AG09309 (cell line): Measurements from ENCODE around the gene DCAF5.

Experiments
- DNase-seq: peaks from one replicate; pipeline ENCODE4 v3.0.0-alpha.2; 2010; ENCODE audit warnings: low read depth
- H3K4me3 ChIP-seq: 2 replicates; pipeline ENCODE4 v1.5.1; 2011; ENCODE audit warnings: mild to moderate bottlenecking, low read depth, low read length, moderate library complexity; ENCODE audit not compliant: control insufficient read depth
- TF ChIP-seq, protein P1 (sequence below): IDR thresholded peaks from 2 replicates; pipeline ENCODE4 v1.5.1; 2011; ENCODE audit warnings: mild to moderate bottlenecking, low read depth, low read length, inconsistent platforms; ENCODE audit not compliant: insufficient read depth, control insufficient read depth; ENCODE audit errors: missing control alignments

Gene DCAF5

DNA sequence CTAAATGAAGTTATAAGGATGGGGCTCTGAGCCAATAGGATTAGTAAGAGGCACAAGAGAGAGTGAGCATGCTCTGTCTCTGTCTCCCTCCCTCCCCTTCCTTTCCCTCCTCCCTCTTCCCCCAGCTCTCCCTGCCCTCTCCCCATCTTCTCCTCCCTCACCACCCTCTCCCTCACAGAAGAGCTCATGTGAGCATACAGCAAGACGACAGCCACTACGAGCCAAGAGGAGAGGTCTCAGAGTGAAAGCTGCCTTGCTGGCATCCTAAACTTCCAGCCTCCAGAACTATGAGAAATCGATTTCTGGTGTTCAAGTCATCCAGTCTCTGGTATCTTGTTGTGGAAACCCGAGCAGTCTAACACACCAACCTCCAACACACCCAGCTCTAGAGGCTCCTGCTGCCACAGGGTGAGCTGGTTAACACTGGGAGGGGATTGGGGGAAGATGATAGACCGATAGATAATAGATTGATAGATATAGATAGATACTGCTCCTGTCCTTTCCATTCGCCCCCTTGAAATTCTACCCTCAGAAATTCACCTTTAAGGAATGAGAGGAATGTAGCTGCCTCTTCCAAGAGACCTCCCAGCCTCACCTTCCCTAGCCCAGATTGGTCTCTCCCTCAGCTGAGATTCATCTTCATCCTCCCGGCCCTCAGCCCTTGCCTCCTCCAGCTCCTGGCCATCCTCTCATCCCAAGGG lies 148.0 kb downstream of the DCAF5 start:
- H3K4me3 ChIP-seq, result no peak overlapping the region
- TF ChIP-seq, protein P1, sequence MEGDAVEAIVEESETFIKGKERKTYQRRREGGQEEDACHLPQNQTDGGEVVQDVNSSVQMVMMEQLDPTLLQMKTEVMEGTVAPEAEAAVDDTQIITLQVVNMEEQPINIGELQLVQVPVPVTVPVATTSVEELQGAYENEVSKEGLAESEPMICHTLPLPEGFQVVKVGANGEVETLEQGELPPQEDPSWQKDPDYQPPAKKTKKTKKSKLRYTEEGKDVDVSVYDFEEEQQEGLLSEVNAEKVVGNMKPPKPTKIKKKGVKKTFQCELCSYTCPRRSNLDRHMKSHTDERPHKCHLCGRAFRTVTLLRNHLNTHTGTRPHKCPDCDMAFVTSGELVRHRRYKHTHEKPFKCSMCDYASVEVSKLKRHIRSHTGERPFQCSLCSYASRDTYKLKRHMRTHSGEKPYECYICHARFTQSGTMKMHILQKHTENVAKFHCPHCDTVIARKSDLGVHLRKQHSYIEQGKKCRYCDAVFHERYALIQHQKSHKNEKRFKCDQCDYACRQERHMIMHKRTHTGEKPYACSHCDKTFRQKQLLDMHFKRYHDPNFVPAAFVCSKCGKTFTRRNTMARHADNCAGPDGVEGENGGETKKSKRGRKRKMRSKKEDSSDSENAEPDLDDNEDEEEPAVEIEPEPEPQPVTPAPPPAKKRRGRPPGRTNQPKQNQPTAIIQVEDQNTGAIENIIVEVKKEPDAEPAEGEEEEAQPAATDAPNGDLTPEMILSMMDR, result no peak
- no peak for DNase-seq

DNA sequence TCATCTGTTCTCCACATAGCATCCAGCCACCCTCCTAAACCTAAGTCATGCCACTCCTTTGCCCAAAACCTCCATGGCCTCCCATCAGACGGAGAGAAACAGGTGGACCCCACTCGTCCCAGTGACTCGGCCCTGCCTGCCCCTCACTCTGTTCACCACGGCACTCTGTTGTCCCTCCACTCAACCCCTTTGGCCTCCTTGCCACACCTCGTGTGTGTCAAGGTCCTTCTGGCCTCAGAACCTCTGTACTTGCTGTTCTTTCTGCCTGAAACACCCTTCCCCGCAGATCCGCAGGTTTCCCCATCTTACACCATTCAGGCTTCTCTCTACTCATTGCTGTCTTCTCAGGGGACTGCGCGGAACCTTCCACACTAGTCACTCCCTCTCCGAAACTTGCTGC lies 149.3 kb downstream of the DCAF5 start:
- TF ChIP-seq, protein P1, result no peak
- DNase-seq, result no peak
- H3K4me3 ChIP-seq, result no peak overlapping the region

DNA sequence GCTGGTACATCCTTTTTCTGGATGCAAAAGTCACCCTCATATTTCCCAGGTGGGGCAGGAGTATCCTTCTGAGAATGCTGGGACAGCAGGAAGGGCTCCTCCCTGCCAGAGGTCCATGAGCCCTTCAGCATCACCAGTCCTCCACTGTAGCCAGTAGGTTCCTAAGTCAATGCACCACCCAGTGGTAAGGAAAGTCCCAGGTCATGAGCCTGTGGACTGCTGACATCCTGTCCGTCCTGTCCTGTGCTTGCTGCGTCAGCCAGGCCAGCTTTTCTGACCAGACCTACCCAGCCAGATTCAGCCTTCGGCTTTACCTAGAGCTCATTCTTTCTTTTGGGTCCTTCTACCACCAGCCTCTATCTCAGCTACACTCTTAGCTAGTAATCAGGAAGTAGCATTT lies 150.8 kb downstream of the DCAF5 start:
- TF ChIP-seq, protein P1, result no peak
- DNase-seq, result no peak
- H3K4me3 ChIP-seq, result no peak overlapping the region

DNA sequence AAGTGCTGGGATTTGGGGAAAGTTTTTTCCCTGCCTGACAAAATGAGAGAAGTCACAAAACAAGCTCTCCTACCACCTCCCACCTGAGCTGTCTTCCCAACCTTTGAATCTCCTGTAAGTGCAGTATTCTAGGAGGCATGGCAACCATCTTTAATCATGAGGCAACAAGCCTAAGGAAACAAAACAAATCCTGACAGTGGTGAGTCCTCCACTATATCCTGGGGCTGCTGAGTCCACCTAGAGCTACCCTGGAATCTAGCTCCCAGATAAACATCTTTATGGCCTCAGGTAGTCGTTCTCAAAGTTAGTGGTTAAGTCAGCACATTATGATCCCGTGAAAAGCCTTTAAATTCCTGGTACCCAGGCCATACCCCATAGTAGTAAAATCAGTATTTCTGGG lies 151.5 kb downstream of the DCAF5 start:
- TF ChIP-seq, protein P1, result no peak
- DNase-seq, result no peak
- no peak overlapping the region for H3K4me3 ChIP-seq
